ENCODE measurements around the gene SUZ12.
A peak's percentile ranks its signal among the peaks of the same experiment; 100 is the strongest.
"Not testable (repeated sequence)": the region's sequence is repeated elsewhere in the genome, so short reads cannot be mapped to it uniquely, and the experiment has no call there.

SUZ12 gene

GRCh38 chr17:31936615-31937609 lies at the start of gene SUZ12:
TSS of gene SUZ12 (plus strand) at chr17:31937007. CDS start at chr17:31937247, 240 bp downstream.
- DNase-seq = peak; percentile 64

- no peak for DNase-seq
Measured at GRCh38 chr17:31888124-31888523, 48.7 kb upstream of the SUZ12 start.

- DNase-seq = no peak
Measured at GRCh38 chr17:31900877-31901276, 35.9 kb upstream of the SUZ12 start.

GRCh38 chr17:31902693-31903092 lies 34.1 kb upstream of the SUZ12 start:
- no peak for DNase-seq

DNA sequence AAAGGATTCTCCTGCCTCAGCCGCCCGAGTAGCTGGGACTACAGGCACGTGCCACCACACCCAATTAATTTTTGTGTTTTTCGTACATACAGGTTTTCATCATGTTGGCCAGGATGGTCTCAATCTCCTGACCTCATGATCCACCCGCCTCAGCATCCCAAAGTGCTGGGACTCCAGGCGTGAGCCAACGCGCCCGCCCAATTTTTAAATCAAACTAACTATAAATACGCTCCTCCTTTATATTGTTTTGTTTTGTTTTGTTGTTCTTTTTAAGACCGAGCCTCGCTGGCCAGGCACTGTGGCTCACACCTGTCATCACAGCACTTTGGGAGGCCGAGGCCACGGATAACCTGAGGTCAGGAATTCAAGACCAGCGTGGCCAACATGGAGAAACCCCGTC lies 33.4 kb upstream of the SUZ12 start:
- no peak for DNase-seq

GRCh38 chr17:31907342-31907962 lies 29.4 kb upstream of the SUZ12 start:
- DNase-seq = no peak

DNA sequence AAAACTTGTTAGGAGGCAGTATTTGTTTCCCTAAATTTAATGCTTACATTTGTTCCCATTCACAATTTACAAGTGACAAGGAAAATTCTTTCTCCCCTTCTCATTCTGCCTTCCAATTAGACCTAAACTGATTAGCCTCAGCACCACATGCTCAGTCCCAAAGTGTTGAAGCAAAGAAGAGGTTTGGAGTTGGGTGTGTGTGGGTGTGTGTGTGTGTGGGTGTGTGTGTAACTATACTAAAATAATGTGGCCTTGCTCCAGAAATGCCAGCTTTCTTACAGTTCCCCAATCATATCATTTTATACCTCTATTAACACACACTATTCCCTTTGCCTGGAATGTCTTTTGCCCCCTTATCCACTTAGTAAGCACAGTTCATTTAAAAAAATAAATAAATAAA lies 28.4 kb upstream of the SUZ12 start:
- no peak for DNase-seq

- not testable (repeated sequence) for DNase-seq
Measured at GRCh38 chr17:31912705-31913104, 24.1 kb upstream of the SUZ12 start.

DNA sequence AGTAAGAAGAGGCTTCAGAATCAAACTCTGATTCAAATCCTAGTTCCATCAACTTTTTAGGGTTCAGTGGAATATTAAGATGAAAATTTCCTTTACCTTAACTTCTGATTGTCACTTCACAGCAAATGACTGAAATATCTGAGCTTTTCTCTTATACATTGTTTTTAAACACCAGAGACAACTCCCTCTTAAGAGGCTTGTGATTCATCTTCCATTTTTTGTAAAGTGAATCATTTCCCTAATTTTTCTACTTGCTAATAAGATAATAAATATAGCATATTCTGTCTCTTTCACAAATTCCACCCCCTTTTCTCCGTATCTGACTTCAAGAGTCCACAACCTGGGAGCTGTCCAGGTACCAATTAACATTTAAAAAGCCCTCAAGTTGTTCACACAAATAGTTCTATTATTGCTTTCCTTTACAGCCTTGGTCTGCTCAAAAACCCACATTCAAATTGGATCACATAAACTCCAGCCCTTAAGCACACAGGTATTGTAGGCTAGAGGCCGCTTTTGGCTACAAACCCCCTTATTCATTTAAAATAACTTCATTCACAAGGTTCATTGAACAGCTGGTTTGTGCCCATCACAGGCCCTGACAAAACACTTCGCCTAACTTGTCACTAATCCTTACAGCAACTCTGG lies 21.2 kb upstream of the SUZ12 start:
- no peak for DNase-seq

GRCh38 chr17:31916491-31917064 lies 20.2 kb upstream of the SUZ12 start:
- no peak for DNase-seq

GRCh38 chr17:31917065-31917529 lies 19.7 kb upstream of the SUZ12 start:
- no peak for DNase-seq

DNA sequence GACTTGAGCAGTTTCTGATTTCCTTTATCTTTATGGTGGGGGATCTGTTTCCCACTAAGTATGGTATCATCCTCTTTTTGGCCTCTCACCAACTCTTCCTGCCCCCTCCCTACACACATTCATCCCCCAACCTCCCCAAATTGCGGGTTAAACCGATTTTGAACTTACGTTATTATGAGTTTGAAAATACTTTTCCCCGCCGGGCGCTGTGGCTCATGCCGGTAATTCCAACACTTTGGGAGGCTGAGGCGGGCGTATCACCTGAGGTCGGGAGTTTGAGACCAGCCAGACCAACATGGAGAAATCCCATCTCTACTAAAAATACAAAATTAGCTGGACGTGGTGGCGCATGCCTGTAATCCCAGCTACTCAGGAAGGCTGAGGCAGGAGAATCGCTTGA lies 19.1 kb upstream of the SUZ12 start:
- DNase-seq = not testable (repeated sequence)

- DNase-seq = no peak
Measured at GRCh38 chr17:31918701-31919128, 18.1 kb upstream of the SUZ12 start.

GRCh38 chr17:31919802-31920525 lies 16.8 kb upstream of the SUZ12 start:
- no peak for DNase-seq

GRCh38 chr17:31926100-31926729 lies 10.6 kb upstream of the SUZ12 start:
- DNase-seq = no peak

- DNase-seq = no peak
Measured at GRCh38 chr17:31931756-31932155, 5.1 kb upstream of the SUZ12 start.

GRCh38 chr17:31935512-31935911 lies 1.3 kb upstream of the SUZ12 start:
- no peak for DNase-seq

DNA sequence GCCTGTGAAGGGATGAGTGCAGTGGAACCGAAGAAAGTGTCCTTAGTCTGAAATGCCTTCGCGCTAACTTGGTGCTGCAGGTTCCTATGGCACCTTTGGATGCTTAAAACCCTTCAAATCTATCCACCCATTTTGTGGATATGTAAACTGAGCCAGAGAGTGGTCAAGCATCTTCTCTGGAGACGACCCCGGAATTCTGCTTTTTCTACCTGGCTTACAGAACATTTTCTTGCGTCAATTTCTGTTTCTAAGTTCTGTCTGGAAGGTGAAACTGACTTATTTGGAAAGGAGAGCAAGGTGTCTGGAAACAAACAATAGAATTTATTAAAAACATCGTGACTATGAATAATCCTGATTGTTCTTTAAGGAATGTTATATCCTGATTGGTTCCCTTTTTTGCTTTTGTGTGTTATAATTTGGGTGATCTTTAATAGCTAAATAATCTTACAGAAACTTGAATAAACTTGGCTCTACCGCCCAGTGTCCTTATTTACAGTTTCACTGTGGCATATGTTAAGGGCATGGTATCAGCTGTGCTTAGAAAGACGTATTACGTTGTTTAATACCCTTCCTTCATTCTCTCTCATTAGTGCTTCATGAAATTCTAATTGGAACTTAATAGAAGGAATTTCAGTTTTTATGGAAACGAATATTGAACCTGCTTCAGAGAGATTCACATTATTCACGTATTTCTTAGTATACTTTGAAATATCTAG lies 1.3 kb downstream of the SUZ12 start:
- DNase-seq = not testable (repeated sequence)

DNA sequence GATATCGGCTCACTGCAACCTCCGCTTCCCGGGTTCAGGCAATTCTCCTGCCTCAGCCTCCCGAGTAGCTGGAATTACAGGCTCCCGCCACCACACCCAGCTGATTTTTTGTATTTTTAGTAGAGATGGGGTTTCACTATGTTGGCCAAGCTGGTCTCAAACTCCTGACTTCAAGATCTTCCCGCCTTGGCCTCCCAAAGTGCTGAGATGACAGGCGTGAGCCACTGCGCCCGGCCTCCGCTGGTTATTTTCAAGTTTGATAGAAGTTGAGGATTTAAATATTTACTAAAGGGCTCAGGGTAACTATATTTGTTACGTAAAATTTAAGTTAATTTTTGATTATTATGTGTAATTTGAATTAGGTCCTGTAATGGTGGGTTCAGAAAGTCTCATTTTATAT lies 5.1 kb downstream of the SUZ12 start:
- not testable (repeated sequence) for DNase-seq

DNA sequence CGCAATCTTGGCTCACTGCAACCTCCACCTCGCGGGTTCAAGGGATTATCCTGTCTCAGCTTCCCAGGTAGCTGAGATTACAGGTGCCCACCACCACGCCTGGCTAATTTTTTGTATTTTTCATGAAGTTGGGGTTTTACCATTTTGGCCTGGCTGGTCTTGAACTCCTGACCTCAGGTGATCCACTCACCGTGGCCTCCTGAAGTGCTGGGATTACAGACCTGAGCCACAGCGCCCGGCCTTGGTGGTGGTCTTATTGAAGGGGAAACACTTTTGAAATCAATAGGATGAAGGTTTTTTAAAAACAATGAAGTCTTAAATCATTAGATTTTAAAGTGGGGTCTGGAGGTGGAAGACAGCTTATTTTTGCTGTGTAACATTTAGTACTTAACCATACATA lies 5.6 kb downstream of the SUZ12 start:
- not testable (repeated sequence) for DNase-seq

- not testable (repeated sequence) for DNase-seq
Measured at GRCh38 chr17:31951953-31952352, 15.1 kb downstream of the SUZ12 start.

Measured in NCI-H1436 treated with DMSO at 0.1 percent for 48 hours (cell line).